C4-2B (cell line): ENCODE measurements around the gene FAM193B.
"Not testable (repeated sequence)": the region's sequence is repeated elsewhere in the genome, so short reads cannot be mapped to it uniquely, and the experiment has no call there.

Experiments used
- H3K27ac ChIP-seq: fragments of 450-650 bp; 2 replicates; pipeline ENCODE4 v1.5.1; 2017
- CTCF ChIP-seq: fragments of 450-650 bp; conservative IDR thresholded peaks from 2 replicates; pipeline ENCODE4 v1.5.1; 2017; ENCODE audit warnings: mild to moderate bottlenecking
- ZFX ChIP-seq: fragments of 450-650 bp; IDR thresholded peaks from 2 replicates; pipeline ENCODE4 v1.6.1; 2017

The FAM193B gene

GRCh38 chr5:177575488-177575887, 21.1 kb upstream of the FAM193B start:
- TF ChIP-seq CTCF (no peak), ZFX (no peak)
- H3K27ac ChIP-seq = no peak overlapping the region

- TF ChIP-seq ZFX (no peak), CTCF (no peak)
- no peak overlapping the region for H3K27ac ChIP-seq
These were observed 15.5 kb upstream of the FAM193B start for GRCh38 chr5:177569894-177570293.

- no peak for TF ChIP-seq ZFX
- no peak for TF ChIP-seq CTCF
- H3K27ac ChIP-seq = no peak overlapping the region
These were observed 14.0 kb upstream of the FAM193B start for GRCh38 chr5:177568326-177568725.

- no peak overlapping the region for H3K27ac ChIP-seq
- TF ChIP-seq CTCF = no peak
- TF ChIP-seq ZFX = no peak
These were observed 10.7 kb upstream of the FAM193B start for GRCh38 chr5:177565046-177565445.

GRCh38 chr5:177559446-177559941, 5.1 kb upstream of the FAM193B start:
- H3K27ac ChIP-seq = not testable (repeated sequence)

- H3K27ac ChIP-seq = no peak overlapping the region
- TF ChIP-seq ZFX (no peak), CTCF (no peak)
These were observed 3.4 kb upstream of the FAM193B start for GRCh38 chr5:177557796-177558195.

GRCh38 chr5:177557041-177557647, 2.8 kb upstream of the FAM193B start:
- no peak overlapping the region for H3K27ac ChIP-seq
- no peak for TF ChIP-seq CTCF
- TF ChIP-seq ZFX = no peak

GRCh38 chr5:177555665-177556064, 1.3 kb upstream of the FAM193B start:
- TF ChIP-seq CTCF = no peak
- TF ChIP-seq ZFX = no peak
- H3K27ac ChIP-seq = no peak overlapping the region
